ENCODE measurements around the gene GSK3B. TPM values are rescaled to one million over a fixed set of nuclear protein-coding genes. Genes with fewer than 3 reads are reported as not detected.

The GSK3B gene
- total RNA-seq, 1 experiment from 2014 or later = 50.0 TPM

DNA sequence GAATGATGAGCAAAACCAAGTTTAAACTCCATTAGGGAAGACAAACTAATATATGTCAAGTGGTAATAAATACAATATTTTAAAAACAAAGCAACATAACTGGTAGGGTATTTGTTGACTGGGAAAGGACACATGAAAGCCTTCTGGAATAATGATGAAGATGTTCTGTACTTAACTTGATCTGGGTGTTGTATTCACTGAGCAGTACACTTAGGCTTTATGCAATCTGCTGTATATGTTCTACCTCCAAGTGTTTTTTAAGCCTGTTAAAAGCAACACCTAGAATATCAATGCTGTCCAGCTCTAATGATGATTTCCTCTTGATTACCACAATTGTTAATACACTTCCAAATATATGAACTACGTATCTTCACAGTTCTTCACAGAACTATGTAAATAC, 46.6 kb downstream of the GSK3B start (continued):
- TF ChIP-seq, protein P1, sequence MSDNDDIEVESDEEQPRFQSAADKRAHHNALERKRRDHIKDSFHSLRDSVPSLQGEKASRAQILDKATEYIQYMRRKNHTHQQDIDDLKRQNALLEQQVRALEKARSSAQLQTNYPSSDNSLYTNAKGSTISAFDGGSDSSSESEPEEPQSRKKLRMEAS (IDR thresholded peaks at IDR 0.05) = no peak

DNA sequence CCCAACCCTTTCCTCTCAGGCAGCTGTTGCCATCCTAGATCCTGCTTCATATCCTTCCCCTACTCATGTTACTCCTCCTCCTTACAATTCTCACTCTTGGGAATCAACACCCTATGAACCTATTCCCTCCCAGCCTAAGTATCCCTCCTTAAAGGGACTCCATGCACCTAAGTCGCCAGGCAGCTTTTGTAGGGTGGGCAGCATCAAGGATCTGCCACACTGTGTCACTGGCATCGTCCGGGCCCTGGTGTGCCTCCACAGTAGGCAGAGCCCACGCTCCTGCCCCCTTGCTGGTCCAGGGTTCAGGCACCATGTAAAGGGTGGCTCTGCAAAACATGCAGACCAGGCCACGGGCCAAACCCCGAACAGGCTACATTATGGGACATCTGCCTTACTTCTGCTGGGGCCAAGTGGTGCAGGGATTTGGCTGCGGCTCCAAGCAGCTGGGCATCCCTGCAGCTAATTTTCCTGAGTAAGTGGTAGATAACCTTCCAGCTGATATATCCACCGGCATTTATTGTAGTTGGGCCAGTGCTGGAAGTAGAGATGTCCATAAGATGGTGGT, 53.4 kb downstream of the GSK3B start:
- Histone ChIP-seq H3K9ac (ENCODE audit: low read length) (no peak overlapping the region), H3K4me1 (ENCODE audit: control insufficient read depth in 1 of 2, insufficient read depth in 2 of 2, low read length in 2 of 2) (no peaks in the 10 kb centered on the region), H3K27ac (ENCODE audit: low read depth, low read length) (no peak overlapping the region), H3K27me3 (ENCODE audit: insufficient read depth, low read length) (no peaks in the 10 kb centered on the region), H3K9me2 (ENCODE audit: insufficient read depth) (no peaks in the 10 kb centered on the region), H4K20me1 (ENCODE audit: insufficient read depth) (no peaks in the 10 kb centered on the region), H2AFZ (ENCODE audit: low read depth, low read length, poor library complexity, severe bottlenecking) (no peak overlapping the region), H3K4me2 (ENCODE audit: low read length) (no peak overlapping the region), H3K36me3 (ENCODE audit: control insufficient read depth in 1 of 2, insufficient read depth in 2 of 2, low read length in 2 of 2) (no peaks in the 10 kb centered on the region), H3K4me3 (replicated peaks in 1 of 2; ENCODE audit: low read depth in 1 of 2, low read length in 2 of 2) (no peak overlapping the region), H3K79me2 (ENCODE audit: insufficient read depth, low read length) (peaks cover 100% of the 10 kb centered on the region), H3K9me3 (ENCODE audit: control insufficient read depth in 1 of 2, insufficient read depth in 1 of 2, low read depth in 1 of 2, low read length in 2 of 2) (peaks cover 8 to 11% of the 10 kb centered on the region in 2 experiments; a peak in 3 of 4 replicates)
- ATAC-seq (no peak), DNase-seq (ENCODE audit: low read depth, low spot score) (no peak)
- POLR2A ChIA-PET = no interaction called here
- intact Hi-C loops (cut with micrococcal nuclease) = no loop called here
- BruUV-seq (replicated peaks) = no TSS peak
- RAD21 ChIA-PET (ENCODE audit: low non-redundant PET in 1 of 2, low total read pairs in 2 of 2, uncharacterized antibody in 2 of 2, unreplicated experiment in 2 of 2) = no interaction called here
- TF ChIP-seq SIN3A (IDR thresholded peaks at IDR 0.05; ENCODE audit: low read depth) (no peak), POLR2AphosphoS5 (IDR thresholded peaks at IDR 0.05; ENCODE audit: low read depth, low read length) (no peak), EZH2phosphoT487 (IDR thresholded peaks at IDR 0.05; ENCODE audit: borderline replicate concordance) (no peak), POLR2A (IDR thresholded peaks at IDR 0.05; ENCODE audit: borderline replicate concordance, extremely low read depth, insufficient read depth, insufficient read length) (no peak), JUND (IDR thresholded peaks at IDR 0.05) (no peak), ZFX (IDR thresholded peaks at IDR 0.05) (no peak), RAD21 (IDR thresholded peaks at IDR 0.05; ENCODE audit: low read depth) (no peak), ZNF274 (IDR thresholded peaks at IDR 0.05; ENCODE audit: low read depth, low read length) (no peak), SRF (IDR thresholded peaks at IDR 0.05; ENCODE audit: low read depth) (no peak), CBX3 (IDR thresholded peaks at IDR 0.05; ENCODE audit: low read depth) (no peak), EZH2 (IDR thresholded peaks at IDR 0.05) (no peak), EGR1 (IDR thresholded peaks at IDR 0.05; ENCODE audit: low read depth) (no peak), SP1 (IDR thresholded peaks at IDR 0.05; ENCODE audit: low read depth) (no peak), CEBPB (IDR thresholded peaks at IDR 0.05; ENCODE audit: low read depth) (no peak)
- TF ChIP-seq, protein P1 (IDR thresholded peaks at IDR 0.05) = no peak
- TF ChIP-seq, protein P2, sequence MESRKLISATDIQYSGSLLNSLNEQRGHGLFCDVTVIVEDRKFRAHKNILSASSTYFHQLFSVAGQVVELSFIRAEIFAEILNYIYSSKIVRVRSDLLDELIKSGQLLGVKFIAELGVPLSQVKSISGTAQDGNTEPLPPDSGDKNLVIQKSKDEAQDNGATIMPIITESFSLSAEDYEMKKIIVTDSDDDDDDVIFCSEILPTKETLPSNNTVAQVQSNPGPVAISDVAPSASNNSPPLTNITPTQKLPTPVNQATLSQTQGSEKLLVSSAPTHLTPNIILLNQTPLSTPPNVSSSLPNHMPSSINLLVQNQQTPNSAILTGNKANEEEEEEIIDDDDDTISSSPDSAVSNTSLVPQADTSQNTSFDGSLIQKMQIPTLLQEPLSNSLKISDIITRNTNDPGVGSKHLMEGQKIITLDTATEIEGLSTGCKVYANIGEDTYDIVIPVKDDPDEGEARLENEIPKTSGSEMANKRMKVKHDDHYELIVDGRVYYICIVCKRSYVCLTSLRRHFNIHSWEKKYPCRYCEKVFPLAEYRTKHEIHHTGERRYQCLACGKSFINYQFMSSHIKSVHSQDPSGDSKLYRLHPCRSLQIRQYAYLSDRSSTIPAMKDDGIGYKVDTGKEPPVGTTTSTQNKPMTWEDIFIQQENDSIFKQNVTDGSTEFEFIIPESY (IDR thresholded peaks at IDR 0.05; ENCODE audit: extremely low read depth, insufficient replicate concordance, low read length) = no peak
- TF ChIP-seq, protein P3, sequence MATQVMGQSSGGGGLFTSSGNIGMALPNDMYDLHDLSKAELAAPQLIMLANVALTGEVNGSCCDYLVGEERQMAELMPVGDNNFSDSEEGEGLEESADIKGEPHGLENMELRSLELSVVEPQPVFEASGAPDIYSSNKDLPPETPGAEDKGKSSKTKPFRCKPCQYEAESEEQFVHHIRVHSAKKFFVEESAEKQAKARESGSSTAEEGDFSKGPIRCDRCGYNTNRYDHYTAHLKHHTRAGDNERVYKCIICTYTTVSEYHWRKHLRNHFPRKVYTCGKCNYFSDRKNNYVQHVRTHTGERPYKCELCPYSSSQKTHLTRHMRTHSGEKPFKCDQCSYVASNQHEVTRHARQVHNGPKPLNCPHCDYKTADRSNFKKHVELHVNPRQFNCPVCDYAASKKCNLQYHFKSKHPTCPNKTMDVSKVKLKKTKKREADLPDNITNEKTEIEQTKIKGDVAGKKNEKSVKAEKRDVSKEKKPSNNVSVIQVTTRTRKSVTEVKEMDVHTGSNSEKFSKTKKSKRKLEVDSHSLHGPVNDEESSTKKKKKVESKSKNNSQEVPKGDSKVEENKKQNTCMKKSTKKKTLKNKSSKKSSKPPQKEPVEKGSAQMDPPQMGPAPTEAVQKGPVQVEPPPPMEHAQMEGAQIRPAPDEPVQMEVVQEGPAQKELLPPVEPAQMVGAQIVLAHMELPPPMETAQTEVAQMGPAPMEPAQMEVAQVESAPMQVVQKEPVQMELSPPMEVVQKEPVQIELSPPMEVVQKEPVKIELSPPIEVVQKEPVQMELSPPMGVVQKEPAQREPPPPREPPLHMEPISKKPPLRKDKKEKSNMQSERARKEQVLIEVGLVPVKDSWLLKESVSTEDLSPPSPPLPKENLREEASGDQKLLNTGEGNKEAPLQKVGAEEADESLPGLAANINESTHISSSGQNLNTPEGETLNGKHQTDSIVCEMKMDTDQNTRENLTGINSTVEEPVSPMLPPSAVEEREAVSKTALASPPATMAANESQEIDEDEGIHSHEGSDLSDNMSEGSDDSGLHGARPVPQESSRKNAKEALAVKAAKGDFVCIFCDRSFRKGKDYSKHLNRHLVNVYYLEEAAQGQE (IDR thresholded peaks at IDR 0.05; ENCODE audit: low read depth) = no peak
- CTCF ChIA-PET = no interaction called here

Measured in HCT116 (cell line).